Muscle layer of colon (tissue), 2 donors: ENCODE results near the gene GRIN3B.

ENCODE experiments used
- H3K27ac ChIP-seq: one replicate; pipeline ENCODE4 v1.7.0; 2013; ENCODE audit warnings: low read depth, mild to moderate bottlenecking, low read length, moderate library complexity
- H3K27me3 ChIP-seq, 2 donors: one replicate each; pipeline ENCODE4 v1.7.0; 2013; ENCODE audit warnings: low read length in 2 of 2, mild to moderate bottlenecking in 2 of 2; ENCODE audit not compliant: insufficient read depth in 2 of 2, control insufficient read depth in 1 of 2
- H3K36me3 ChIP-seq: one replicate; pipeline ENCODE4 v1.7.0; 2013; ENCODE audit warnings: mild to moderate bottlenecking, low read length; ENCODE audit not compliant: insufficient read depth
- H3K4me1 ChIP-seq: one replicate; pipeline ENCODE4 v1.7.0; 2013; ENCODE audit warnings: mild to moderate bottlenecking, low read length; ENCODE audit not compliant: insufficient read depth
- H3K4me3 ChIP-seq, 2 donors: one replicate each; pipeline ENCODE4 v1.7.0; 2013; ENCODE audit warnings: low read length in 2 of 2, low read depth in 1 of 2, mild to moderate bottlenecking in 1 of 2, moderate library complexity in 1 of 2
- H3K9ac ChIP-seq: one replicate; pipeline ENCODE4 v1.7.0; 2013; ENCODE audit warnings: low read length
- H3K9me3 ChIP-seq: one replicate; pipeline ENCODE4 v1.7.0; 2013; ENCODE audit warnings: mild to moderate bottlenecking, low read length
- donor health status: abdominal sarcoma.
- donor health status: Adenocarcinoma of cecum.

Gene GRIN3B

GRCh38 chr19:1055028-1055425 lies 54.8 kb downstream of the GRIN3B start:
- Histone ChIP-seq H3K27ac (no peak overlapping the region), H3K9ac (no peak overlapping the region), H3K36me3 (no peaks in the 10 kb centered on the region), H3K9me3 (peaks cover 16% of the 10 kb centered on the region), H3K4me3 (no peak overlapping the region), H3K27me3 (no peaks in the 10 kb centered on the region), H3K4me1 (no peaks in the 10 kb centered on the region)

GRCh38 chr19:1055886-1056620 lies 55.8 kb downstream of the GRIN3B start:
- Histone ChIP-seq H3K9me3 (peaks cover 16% of the 10 kb centered on the region), H3K27ac (no peak overlapping the region), H3K27me3 (no peaks in the 10 kb centered on the region), H3K4me3 (no peak overlapping the region), H3K4me1 (no peaks in the 10 kb centered on the region), H3K9ac (no peak overlapping the region), H3K36me3 (no peaks in the 10 kb centered on the region)

GRCh38 chr19:1057176-1057855 lies 57.1 kb downstream of the GRIN3B start:
- Histone ChIP-seq H3K27ac (no peak overlapping the region), H3K4me3 (no peak overlapping the region), H3K4me1 (no peaks in the 10 kb centered on the region), H3K27me3 (no peaks in the 10 kb centered on the region), H3K9me3 (peaks cover 16% of the 10 kb centered on the region), H3K9ac (no peak overlapping the region), H3K36me3 (no peaks in the 10 kb centered on the region)

GRCh38 chr19:1058112-1058511 lies 57.9 kb downstream of the GRIN3B start:
- Histone ChIP-seq H3K36me3 (no peaks in the 10 kb centered on the region), H3K9me3 (peaks cover 16% of the 10 kb centered on the region), H3K4me1 (no peaks in the 10 kb centered on the region), H3K27me3 (no peaks in the 10 kb centered on the region), H3K9ac (no peak overlapping the region), H3K27ac (no peak overlapping the region), H3K4me3 (no peak overlapping the region)
